Epithelial cell of proximal tubule (primary cell): ENCODE results near the gene GPC5. TPM values are rescaled to one million over a fixed set of nuclear protein-coding genes. Genes with fewer than 3 reads are reported as not detected.
"Not testable (repeated sequence)": the region's sequence is repeated elsewhere in the genome, so short reads cannot be mapped to it uniquely, and the experiment has no call there.

Source experiments
- DNase-seq: peaks from one replicate; pipeline ENCODE4 v3.0.0-alpha.2; 2011; ENCODE audit warnings: low read depth
- H3K4me3 ChIP-seq: 2 replicates; pipeline ENCODE4 v1.5.1; 2011; ENCODE audit warnings: low read depth, mild to moderate bottlenecking, low read length
- total RNA-seq: library from RNA; depleted of rRNA; stranded (reverse); fragments of >200 nt; gene quantifications from 2 replicates; pipeline ENCODE4 v1.2.3, GENCODE V29; 2015
- TF ChIP-seq, protein P1 (sequence below): conservative IDR thresholded peaks from 2 replicates; pipeline ENCODE4 v1.5.1; 2012; ENCODE audit warnings: low read depth, mild to moderate bottlenecking, low read length

The GPC5 gene
- total RNA-seq, 1 donor from 2014 or later: not detected

DNA sequence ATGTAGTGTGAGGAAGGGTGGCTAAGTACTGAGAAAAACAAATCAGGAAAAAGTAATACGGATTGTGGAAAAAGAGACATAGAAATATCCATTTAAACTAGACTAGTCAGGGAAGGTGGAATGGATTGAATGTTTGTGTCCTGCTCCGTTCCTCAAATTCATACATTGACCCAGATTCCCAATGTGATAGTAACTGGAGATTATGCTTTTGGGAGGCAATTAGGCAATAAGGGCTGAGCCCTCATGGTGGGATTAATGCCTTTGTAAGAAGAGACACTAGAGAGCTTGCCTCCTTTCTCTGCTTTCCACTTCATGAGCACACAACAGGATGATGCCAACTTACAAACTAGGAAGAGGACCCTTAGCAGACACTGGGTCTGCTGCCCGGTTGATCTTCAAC is 1063.0 kb downstream of the GPC5 start:
- TF ChIP-seq, protein P1, sequence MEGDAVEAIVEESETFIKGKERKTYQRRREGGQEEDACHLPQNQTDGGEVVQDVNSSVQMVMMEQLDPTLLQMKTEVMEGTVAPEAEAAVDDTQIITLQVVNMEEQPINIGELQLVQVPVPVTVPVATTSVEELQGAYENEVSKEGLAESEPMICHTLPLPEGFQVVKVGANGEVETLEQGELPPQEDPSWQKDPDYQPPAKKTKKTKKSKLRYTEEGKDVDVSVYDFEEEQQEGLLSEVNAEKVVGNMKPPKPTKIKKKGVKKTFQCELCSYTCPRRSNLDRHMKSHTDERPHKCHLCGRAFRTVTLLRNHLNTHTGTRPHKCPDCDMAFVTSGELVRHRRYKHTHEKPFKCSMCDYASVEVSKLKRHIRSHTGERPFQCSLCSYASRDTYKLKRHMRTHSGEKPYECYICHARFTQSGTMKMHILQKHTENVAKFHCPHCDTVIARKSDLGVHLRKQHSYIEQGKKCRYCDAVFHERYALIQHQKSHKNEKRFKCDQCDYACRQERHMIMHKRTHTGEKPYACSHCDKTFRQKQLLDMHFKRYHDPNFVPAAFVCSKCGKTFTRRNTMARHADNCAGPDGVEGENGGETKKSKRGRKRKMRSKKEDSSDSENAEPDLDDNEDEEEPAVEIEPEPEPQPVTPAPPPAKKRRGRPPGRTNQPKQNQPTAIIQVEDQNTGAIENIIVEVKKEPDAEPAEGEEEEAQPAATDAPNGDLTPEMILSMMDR: no peak
- no peak for DNase-seq
- H3K4me3 ChIP-seq: no peak overlapping the region

DNA sequence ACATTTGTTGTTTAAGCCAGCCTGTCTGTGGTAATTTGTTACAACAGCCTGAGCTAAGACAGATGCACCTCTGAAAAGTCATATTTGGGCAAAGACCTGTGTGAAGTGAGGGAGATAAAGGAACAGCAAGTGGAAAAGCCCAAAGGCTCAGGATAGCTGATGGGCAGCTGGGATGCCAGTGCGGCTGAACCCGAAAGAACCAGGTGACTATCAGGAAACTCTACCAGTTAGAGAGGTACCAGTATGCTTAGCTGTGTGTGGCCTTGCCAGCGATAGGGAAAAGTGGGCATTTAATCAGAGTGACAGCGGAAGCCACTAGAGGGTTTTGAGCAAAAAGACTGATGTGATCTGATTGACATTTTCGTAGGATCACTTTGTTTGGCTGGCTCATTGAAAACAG is 1063.4 kb downstream of the GPC5 start:
- DNase-seq: no peak
- no peak overlapping the region for H3K4me3 ChIP-seq
- TF ChIP-seq, protein P1: no peak

DNA sequence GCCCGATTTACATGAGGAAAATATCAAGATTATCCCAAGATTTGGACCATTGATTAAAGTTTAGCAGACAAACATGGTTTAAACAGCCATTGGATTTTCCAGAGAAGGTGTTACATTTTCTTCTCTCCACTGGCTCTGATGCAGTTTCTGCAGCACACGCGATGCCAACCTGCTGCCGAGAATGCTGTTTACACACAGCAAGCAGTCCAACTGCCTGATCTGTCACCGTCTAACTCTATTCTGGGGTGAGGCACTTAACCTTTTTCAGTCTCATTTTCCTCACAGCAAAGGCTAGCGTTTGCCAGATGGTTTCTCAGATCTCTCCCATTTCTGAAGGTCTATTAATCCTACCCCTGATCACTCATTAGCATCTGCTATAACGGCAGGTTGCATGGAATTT is 1064.7 kb downstream of the GPC5 start:
- H3K4me3 ChIP-seq: no peak overlapping the region
- TF ChIP-seq, protein P1: no peak
- no peak for DNase-seq

DNA sequence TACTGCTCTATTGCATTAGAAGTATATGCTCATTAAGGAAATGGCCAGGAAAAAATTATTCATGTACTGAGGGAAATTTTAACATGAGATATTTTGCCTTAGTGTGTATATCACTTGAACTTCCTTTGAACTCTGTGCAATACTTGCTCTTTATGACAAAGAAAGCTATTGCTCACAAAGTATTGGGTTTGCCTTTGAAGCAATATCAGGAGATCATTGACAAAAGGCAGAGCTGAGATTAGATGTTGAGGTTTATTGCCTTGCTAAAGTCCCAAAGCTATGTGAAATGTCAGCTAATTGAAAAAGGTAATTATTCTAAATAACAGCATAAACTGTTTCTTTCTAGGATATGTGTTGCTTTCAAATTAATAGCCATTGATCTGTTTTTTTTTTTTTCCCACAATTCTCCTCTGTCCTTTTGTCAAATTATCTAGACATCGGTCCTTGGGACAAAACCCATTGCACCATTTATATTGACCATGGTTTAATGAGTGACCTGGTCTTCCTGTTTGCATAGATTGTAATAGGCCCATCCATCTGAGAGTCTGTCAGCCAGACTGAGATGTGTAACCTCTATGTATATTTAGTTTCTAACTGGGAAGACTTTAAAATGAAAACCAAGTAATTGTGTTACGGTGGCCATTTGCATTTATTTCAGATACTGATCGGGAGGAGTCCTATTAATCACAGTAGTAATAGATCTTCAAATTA is 1075.5 kb downstream of the GPC5 start:
- TF ChIP-seq, protein P1: no peak
- no peak overlapping the region for H3K4me3 ChIP-seq
- DNase-seq: no peak

DNA sequence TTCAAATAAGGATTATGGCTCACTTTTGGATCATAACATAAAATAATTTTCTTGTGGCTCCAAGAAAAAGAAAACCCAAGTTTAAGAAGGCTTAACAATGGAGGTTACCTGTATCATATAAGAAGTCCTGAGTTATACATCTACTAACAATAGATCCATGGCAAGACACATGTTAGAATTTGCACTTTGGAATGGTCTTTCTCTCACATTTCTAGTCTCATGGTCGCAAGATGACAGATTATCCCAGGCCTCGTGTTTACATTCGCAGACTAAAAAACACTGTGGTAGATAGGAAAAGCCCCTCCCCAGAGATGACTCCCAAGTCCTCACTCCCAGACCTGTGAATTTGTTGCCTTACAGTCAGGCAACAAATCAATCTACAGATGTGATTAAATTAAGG is 1082.0 kb downstream of the GPC5 start:
- TF ChIP-seq, protein P1: no peak
- DNase-seq: no peak
- H3K4me3 ChIP-seq: no peak overlapping the region

DNA sequence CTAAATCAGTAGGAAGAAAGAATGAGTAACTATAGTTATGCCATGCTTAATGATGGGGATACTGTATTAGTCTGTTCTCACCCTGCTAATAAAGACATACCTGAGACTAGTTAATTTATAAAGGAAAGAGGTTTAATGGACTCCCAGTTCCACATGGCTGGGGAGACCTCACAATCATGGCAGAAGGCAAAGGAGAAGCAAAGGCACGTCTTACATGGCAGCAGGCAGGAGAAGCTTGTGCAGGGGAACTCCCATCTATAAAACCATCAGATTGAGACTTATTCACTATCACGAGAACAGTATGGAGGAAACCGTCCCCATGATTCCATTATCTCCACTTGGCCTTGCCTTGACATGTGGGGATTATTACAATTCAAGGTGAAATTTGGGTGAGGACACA is 1084.4 kb downstream of the GPC5 start:
- not testable (repeated sequence) for DNase-seq, H3K4me3 ChIP-seq

DNA sequence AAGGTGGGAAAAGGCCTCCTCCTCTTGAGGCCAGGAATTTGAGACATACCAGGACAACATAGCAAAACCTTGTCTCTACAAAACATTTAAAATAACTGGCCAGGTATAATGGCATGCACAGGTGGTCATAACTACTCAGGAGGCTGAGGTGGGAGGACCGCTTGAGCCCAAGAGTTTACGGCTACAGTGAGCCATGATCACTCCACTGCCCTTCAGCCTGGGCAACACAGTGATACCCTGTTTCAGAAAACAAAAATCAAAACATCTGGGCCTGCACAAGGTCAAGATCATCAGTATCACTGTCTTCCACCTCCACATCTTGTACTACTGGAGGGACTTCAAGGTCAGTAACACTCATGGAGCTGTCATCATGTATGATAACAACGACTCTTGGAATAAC is 1085.5 kb downstream of the GPC5 start:
- TF ChIP-seq, protein P1: no peak
- no peak for DNase-seq
- no peak overlapping the region for H3K4me3 ChIP-seq
